SKM-1 (cell line): ENCODE data around the gene SLC4A11.
"Not testable (repeated sequence)": the region's sequence is repeated elsewhere in the genome, so short reads cannot be mapped to it uniquely, and the experiment has no call there.

ENCODE experiments used
- DNase-seq: peaks from one replicate; lab custom pipeline; 2025; ENCODE audit not compliant: unreplicated experiment; lab: John Stamatoyannopoulos, UW

Gene SLC4A11

GRCh38 chr20:3203315-3204123 lies 35.5 kb downstream of the SLC4A11 start:
- no peak for DNase-seq

DNA sequence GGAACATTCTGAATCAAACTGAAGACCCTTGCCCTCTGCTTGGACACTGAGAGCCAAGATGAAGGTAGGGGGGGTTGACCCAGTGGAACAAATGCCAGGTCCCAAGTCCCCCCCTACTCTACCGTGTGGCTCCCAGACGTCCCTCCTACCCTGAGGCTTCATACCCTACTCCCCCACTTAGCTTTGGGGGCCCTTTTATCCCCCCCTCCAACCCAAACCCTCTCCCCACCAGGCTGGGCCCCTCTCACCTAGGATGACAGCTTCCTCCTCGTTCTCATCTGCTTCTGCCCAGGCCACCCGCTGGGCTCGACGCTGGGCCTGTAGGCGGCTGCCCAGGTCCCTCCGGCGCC lies 36.0 kb downstream of the SLC4A11 start:
- no peak for DNase-seq

- DNase-seq, result no peak
Observed at GRCh38 chr20:3199976-3200755, 38.8 kb downstream of the SLC4A11 start.

DNA sequence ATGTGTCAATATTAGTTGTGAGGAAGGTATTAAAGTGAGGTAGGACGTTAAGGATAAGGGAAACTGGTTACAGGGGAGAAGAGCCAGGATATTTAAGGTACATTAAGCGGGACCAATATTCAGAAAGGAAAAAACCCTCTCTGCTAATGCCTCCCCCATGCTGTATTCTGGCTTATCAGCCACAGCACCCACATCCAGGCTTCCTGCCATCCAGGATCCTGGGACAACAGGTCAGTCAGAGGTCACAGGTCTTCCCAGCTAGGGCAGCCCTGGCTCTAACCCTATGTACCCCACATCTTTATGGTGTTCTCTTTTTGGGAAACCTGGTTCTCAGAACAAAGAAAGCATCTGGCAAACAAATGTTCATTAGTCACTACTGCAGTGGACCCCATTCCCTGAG lies 39.8 kb downstream of the SLC4A11 start:
- DNase-seq, result no peak

DNA sequence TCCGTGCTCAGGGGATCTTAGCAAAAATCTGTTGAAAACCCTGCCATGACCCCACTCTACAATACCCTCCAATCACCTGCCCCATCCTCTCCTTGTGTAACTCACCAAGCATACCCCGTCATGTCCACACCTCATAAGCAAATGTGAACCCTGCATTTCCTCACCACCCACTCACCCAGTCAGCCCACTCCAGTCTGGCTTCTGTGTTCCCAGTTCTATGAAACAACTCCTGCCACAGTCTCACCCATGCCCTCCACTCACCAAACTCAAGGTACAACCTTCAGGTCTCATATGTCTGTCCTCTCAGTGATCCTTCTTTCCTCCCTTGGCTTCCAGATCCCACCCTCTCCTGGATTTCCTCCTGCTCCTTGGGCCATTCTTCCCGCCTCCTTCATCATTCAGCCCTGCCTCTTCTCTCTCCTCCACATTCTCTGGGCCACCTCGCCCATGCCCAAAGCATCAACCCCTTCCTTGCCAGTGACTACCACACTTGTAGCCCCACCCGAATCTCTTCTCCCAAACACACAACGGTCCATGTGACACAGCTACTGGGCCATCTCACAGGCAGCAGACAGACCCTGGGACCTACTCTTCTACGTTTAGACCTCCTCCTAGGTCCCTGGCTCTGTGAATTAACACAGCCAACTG lies 43.3 kb downstream of the SLC4A11 start:
- no peak for DNase-seq

- no peak for DNase-seq
Observed at GRCh38 chr20:3194617-3195280, 44.2 kb downstream of the SLC4A11 start.

GRCh38 chr20:3193806-3194616 lies 45.0 kb downstream of the SLC4A11 start:
- no peak for DNase-seq

GRCh38 chr20:3192226-3193015 lies 46.6 kb downstream of the SLC4A11 start:
- no peak for DNase-seq

- no peak for DNase-seq
Observed at GRCh38 chr20:3190681-3191111, 48.3 kb downstream of the SLC4A11 start.

DNA sequence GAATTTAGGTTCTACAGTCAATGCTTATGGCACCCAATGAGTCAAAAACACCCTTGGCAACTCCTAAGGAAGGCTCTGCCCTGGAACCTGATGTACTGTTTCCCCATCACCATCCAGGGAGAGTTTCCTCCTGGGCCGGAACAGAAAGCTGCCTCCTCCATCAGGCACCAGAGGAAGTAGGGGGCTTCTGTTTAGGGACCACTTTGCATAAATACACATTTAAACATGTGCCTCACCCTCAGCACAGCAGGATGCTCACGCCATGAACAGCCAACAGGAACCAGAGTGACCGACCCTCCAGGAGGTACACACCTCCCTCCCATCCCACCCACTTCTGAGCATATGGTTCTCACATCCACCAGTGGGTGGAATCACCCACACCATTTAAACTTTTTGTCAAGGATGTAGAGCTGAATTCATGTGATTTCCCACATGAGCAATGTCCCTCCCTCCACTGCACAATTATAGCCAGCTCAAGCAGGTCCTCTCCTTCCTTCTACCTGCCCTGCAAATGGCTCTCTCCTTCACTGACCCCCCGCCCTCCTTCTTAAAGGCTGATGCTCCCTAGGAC lies 49.3 kb downstream of the SLC4A11 start:
- no peak for DNase-seq

DNA sequence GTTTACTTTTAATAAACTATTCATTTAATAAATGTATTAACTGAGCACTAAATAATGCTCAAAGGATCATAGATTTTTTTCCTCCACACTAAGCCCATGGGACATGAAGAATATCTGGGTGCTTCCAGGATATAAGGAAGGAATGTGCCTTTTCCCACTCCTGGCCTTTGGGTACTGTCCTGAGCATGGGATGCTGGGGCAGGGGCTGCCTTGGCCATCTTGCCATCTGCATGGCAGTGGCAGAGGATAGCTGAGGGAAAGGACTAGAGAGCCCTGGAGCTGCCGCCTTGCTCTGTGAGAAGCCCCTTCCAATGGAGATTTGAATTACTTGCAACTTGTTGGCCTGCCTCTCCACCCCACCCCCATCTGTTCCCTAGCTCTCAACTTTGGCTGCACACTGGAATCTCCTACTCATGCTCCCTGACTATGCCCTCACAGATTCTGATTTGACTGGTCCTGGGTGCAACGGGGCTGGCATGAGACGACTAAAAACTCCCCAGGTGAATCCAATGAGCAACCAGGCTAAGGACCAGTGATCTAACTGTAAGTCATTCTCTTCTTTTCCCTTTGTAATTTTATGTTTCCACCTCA lies 50.1 kb downstream of the SLC4A11 start:
- DNase-seq, result no peak

GRCh38 chr20:3187861-3188260 lies 51.1 kb downstream of the SLC4A11 start:
- DNase-seq, result not testable (repeated sequence)

DNA sequence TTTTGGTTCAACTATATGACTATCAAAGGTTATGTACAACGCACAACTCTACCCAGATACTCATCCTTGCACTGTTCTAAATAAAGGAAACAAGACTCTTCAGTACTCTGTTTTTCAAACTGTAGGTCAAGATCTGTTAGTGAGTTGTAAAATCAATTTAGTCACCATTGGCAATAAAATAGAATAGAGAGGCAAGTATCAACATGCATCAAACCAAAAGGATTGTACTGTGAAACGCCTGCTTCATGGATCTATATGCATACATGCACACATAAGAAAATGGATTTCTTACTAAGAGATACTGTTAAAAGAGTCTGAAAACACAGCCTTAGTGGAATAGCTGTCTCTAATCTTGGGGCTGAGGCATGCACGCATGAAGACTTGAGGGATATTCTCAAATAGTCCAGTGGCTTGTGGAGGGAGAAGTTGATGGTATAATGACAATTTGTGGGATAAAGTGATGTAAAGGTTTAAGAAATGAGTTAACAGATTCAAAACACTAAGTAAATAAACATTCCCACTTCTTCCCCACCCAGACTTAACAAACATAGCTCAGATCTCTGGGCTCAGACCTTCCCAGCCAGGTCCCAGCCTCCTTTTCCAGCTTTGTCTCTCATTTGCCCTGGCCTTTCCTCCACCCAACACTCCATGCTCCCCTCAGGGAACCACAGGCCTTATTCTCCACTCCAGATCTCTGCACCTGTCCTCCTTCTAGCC lies 54.9 kb downstream of the SLC4A11 start:
- DNase-seq, result no peak

- DNase-seq, result not testable (repeated sequence)
Observed at GRCh38 chr20:3182429-3182828, 56.6 kb downstream of the SLC4A11 start.

DNA sequence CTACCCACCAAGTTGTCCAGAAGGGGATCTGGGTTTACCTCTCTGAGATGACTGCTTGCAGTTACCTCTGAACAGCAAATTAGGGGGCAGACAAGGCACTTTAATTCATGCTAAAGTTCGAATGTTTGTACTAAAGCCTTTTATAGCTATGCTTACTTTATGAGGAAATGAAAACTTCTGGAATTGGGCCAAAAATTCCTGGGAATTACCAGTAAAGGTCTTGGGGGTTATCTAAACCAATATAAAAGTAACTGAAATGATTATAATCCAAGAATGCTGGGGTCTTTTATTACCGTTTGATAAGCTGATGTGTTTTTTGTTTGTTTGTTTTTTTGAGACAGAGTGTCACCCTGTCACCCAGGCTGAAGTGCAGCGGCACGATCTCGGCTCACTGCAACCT lies 57.7 kb downstream of the SLC4A11 start:
- no peak for DNase-seq

DNA sequence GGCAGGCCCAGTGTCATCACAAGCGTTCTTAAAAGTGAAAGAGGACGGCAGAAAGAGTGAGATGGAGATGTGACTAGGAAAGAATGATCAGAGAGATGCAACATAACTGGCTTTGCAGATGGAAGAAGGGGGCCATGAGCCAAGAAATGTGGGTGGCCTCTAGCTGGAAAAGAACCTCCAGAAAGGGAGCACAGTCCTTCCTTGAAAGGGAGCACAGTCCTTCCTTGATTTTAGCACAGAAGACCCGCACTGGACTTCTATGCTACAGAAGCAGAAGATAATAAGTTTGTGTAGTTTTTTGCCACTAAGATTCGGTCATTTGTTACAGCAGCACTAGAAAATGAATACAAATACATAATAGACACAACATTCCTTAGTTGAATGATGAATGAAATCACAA lies 58.7 kb downstream of the SLC4A11 start:
- no peak for DNase-seq

GRCh38 chr20:3177746-3178485 lies 61.1 kb downstream of the SLC4A11 start:
- no peak for DNase-seq
